Stimulated activated CD8-positive, alpha-beta memory T cell treated with anti-CD3 and anti-CD28 coated beads, Interleukin-2, amount 100 ng/mL, for 48 hours (primary cell): ENCODE data around the gene BASP1.
"Not testable (repeated sequence)": the region's sequence is repeated elsewhere in the genome, so short reads cannot be mapped to it uniquely, and the experiment has no call there.

ENCODE experiments used
- DNase-seq, 2 donors: peaks; one replicate each; pipeline ENCODE4 v3.0.0-alpha.2; 2020; ENCODE audit warnings: low read depth in 2 of 2

The BASP1 gene

GRCh38 chr5:17255471-17256021, 38.1 kb downstream of the BASP1 start:
- DNase-seq, result no peak

DNA sequence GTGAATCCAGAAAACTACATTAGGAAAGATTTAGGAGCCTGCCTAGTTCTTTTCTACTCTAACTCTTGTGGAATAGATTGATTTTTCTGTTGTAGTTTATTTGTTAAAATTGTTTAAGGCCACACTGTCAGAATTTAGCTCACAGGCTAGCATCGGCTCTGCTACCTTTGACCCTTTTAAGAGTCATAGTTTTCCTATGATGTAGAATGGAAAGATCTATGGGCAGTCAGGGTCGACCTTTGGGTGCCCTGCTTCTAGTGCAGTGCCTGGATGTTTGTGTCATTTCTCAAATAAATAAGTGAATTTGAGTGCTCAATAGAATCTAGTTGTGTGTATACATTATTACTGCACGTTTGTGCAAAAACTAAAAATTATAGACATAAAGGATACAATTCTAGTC, 38.7 kb downstream of the BASP1 start:
- no peak for DNase-seq

GRCh38 chr5:17256839-17257238, 39.4 kb downstream of the BASP1 start:
- no peak for DNase-seq

GRCh38 chr5:17257705-17258273, 40.4 kb downstream of the BASP1 start:
- DNase-seq, result no peak

DNA sequence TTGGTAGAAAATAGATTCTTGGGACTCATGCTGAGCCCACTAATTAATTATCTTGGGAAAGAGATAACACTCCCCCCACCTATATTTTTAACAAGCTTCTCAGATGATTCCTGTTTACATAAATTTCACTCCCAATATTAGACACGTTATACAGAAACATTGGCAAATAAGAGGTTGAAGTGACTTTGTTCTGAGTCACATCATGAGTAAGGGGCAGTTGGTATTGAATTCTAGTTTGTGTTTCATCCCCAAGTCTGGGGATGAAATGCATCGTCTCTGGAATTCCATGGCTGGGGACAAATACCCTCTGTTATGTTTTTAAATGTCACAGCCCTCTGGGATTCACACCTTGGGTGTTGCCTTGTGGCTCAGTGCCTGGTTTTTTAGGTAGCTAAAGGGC, 41.0 kb downstream of the BASP1 start:
- DNase-seq, result no peak

GRCh38 chr5:17259012-17259411, 41.6 kb downstream of the BASP1 start:
- DNase-seq, result not testable (repeated sequence)

GRCh38 chr5:17259630-17260257, 42.3 kb downstream of the BASP1 start:
- DNase-seq, result no peak

DNA sequence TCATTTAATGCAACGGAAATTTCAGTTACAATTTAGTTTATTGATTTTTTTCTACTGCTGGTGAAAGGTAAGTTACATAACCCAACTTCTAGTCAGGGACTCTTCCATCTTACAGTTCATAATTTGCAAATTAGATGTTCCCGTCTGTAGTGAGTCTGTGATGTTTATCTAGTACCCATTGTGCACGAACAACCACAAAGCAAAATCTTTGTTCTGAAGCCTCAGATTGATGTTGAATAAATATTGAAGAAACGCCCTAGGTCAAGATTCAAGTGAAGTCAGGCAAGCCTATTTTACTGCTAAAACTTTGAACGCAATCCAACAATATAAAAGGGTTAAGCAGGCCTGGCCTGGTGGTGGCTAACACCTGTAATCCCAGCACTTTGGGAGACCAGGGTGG, 43.1 kb downstream of the BASP1 start:
- no peak for DNase-seq

GRCh38 chr5:17261075-17261474, 43.6 kb downstream of the BASP1 start:
- no peak for DNase-seq

- no peak for DNase-seq
Observed at GRCh38 chr5:17265041-17265440, 47.6 kb downstream of the BASP1 start.

GRCh38 chr5:17267106-17267505, 49.7 kb downstream of the BASP1 start:
- DNase-seq, result no peak

- no peak for DNase-seq
Observed at GRCh38 chr5:17269201-17269600, 51.8 kb downstream of the BASP1 start.

DNA sequence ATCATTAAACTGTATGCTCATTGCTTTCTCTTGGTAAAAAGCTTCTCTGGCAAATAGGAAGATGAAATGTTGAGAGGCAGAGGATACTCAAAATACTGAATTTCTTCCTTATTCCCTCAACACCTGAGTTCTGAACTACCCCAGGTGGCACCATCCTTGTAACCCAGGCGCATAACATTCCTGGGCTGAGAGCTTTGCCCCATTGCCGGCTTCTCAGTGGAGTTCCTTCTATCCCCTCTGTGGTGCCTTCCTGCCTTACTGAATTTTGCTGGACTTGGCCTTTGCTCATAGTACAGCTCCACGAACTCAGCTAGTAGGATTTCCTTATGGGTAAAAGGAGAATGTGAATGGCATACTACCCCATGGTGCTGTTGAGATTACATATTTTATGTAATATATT, 54.7 kb downstream of the BASP1 start:
- DNase-seq, result no peak

DNA sequence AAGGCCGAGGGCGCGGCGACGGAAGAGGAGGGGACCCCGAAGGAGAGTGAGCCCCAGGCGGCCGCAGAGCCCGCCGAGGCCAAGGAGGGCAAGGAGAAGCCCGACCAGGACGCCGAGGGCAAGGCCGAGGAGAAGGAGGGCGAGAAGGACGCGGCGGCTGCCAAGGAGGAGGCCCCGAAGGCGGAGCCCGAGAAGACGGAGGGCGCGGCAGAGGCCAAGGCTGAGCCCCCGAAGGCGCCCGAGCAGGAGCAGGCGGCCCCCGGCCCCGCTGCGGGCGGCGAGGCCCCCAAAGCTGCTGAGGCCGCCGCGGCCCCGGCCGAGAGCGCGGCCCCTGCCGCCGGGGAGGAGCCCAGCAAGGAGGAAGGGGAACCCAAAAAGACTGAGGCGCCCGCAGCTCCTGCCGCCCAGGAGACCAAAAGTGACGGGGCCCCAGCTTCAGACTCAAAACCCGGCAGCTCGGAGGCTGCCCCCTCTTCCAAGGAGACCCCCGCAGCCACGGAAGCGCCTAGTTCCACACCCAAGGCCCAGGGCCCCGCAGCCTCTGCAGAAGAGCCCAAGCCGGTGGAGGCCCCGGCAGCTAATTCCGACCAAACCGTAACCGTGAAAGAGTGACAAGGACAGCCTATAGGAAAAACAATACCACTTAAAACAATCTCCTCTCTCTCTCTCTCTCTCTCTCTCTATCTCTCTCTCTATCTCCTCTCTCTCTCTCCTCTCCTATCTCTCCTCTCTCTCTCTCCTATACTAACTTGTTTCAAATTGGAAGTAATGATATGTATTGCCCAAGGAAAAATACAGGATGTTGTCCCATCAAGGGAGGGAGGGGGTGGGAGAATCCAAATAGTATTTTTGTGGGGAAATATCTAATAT, 58.1 kb downstream of the BASP1 start:
- no peak for DNase-seq

GRCh38 chr5:17276445-17276844, 59.0 kb downstream of the BASP1 start:
- no peak for DNase-seq

DNA sequence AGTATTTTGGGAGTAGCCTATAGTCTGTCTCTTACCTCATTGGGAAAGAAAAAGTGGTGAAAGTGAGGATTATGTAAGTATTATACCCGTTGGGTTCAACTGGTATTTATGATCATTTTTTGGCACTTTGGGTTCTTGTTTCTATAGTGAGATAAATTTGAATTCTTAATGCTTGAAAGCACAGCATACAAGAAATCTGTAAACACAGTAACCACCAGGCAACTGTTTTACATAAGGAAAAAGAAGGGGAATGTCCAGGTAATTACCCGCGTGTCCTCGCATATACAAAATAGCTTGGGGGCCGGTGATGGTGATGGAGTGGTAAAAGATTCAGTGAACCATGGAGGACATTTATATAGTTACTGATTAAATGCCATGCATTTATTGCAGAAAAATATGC, 60.5 kb downstream of the BASP1 start:
- no peak for DNase-seq

GRCh38 chr5:17278931-17279330, 61.5 kb downstream of the BASP1 start:
- no peak for DNase-seq

DNA sequence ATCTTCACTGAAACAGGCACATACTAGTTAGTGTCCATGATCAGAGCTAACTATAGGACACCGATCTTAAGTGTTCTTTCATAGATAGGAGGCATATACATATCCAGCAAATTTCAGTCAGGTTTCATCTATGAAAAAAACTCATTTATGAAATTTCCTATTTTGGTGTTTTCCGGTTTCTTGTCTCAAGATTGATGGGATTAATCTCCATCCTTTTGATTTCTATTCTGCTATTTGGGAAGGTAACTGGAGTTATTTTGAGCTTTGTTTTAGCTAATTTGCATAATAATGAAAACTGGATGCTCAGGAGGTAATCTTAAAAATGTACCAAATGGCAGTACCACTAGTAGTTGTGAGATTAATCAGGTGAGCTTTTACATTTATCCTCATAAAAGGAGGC, 62.1 kb downstream of the BASP1 start:
- DNase-seq, result no peak

- no peak for DNase-seq
Observed at GRCh38 chr5:17282283-17283120, 65.1 kb downstream of the BASP1 start.

DNA sequence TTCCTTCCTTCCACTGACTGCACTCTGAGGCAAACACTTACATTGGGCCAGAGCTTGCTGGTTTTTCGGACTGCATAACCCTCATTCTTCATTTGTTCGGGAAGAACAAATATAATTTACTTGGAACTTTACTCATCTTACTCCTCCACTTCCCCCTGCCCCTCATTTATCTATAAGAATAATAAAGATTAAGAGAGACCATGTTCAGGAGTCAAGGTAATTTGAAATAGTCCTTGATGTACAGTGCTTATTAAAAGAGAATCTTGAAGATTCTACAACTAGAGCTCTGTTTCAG, 65.6 kb downstream of the BASP1 start:
- DNase-seq, result no peak

DNA sequence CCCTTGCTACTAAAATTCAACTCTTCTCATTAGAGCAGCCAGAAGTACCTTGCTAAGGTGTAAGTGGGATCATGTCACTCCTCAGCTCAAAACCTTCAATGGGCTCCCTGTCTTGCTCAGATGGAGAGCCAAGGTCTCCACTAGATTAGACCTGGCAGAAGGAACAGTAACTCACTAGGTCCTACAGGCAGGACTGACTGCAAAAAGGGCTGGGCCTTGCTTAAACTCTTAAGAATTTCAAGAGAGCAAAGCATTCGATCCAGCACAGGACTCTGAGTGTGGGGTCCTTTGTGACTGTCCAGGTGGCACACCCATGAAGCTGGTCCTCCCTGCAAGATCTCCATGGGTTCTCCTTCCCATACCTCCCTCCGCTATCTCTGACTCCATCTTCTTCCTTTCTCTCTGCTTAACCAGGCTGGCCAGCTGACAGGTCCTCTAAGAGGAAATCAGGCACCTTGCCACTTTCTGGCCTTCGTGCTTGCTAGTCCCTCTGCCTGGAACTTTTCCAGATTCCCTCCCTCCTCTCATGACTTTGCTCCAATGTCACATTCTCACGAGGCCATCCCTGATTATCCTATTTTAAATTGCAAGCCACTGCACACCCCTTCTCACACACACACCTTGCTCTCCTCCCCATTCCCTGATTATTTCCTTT, 70.2 kb downstream of the BASP1 start:
- DNase-seq, result no peak

GRCh38 chr5:17288570-17288969, 71.1 kb downstream of the BASP1 start:
- no peak for DNase-seq
